ENCODE results near the gene RAC3.

The RAC3 gene

GRCh38 chr17:81993729-81994592, 37.5 kb upstream of the RAC3 start:
- H3K36me3 ChIP-seq (ENCODE audit: insufficient read depth, low read length) = no peaks in the 10 kb centered on the region
- H3K9me2 ChIP-seq (ENCODE audit: low read depth, low read length) = no peaks in the 10 kb centered on the region

GRCh38 chr17:81994593-81995462, 36.6 kb upstream of the RAC3 start:
- no peaks in the 10 kb centered on the region for H3K79me2 ChIP-seq (ENCODE audit: insufficient read depth, low read length)
- H3K9me3 ChIP-seq (ENCODE audit: low read length) = no peaks in the 10 kb centered on the region
- no peak overlapping the region for H3K27ac ChIP-seq (ENCODE audit: low read depth, low read length, poor library complexity, severe bottlenecking)
- no peaks in the 10 kb centered on the region for H4K20me1 ChIP-seq (ENCODE audit: insufficient read depth, low read length)
- H3K9me2 ChIP-seq (ENCODE audit: low read depth, low read length) = no peaks in the 10 kb centered on the region
- H3K9ac ChIP-seq (ENCODE audit: low read length) = no peak overlapping the region
- H3K36me3 ChIP-seq (ENCODE audit: insufficient read depth, low read length) = no peaks in the 10 kb centered on the region
- H3K27me3 ChIP-seq (ENCODE audit: insufficient read depth, low read length) = no peaks in the 10 kb centered on the region
- no peaks in the 10 kb centered on the region for H3F3A ChIP-seq (ENCODE audit: insufficient read depth, low read length)
- TF ChIP-seq EZH2 (IDR thresholded peaks at IDR 0.05; ENCODE audit: borderline replicate concordance, low read length) = no peak
- TF ChIP-seq, protein P1, sequence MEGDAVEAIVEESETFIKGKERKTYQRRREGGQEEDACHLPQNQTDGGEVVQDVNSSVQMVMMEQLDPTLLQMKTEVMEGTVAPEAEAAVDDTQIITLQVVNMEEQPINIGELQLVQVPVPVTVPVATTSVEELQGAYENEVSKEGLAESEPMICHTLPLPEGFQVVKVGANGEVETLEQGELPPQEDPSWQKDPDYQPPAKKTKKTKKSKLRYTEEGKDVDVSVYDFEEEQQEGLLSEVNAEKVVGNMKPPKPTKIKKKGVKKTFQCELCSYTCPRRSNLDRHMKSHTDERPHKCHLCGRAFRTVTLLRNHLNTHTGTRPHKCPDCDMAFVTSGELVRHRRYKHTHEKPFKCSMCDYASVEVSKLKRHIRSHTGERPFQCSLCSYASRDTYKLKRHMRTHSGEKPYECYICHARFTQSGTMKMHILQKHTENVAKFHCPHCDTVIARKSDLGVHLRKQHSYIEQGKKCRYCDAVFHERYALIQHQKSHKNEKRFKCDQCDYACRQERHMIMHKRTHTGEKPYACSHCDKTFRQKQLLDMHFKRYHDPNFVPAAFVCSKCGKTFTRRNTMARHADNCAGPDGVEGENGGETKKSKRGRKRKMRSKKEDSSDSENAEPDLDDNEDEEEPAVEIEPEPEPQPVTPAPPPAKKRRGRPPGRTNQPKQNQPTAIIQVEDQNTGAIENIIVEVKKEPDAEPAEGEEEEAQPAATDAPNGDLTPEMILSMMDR (IDR thresholded peaks at IDR 0.05; ENCODE audit: low read length) = no peak
- H3K4me1 ChIP-seq (ENCODE audit: insufficient read depth, low read length, severe bottlenecking) = no peaks in the 10 kb centered on the region
- no peak overlapping the region for H3K4me3 ChIP-seq (ENCODE audit: low read depth, low read length, poor library complexity, severe bottlenecking)
- H2AFZ ChIP-seq (ENCODE audit: low read length) = no peak overlapping the region
- no peak overlapping the region for H3K4me2 ChIP-seq (ENCODE audit: low read length)

More at GRCh38 chr17:81993729-81994592, 37.5 kb upstream of the RAC3 start:
- Histone ChIP-seq H3K9me3 (ENCODE audit: low read length) (no peaks in the 10 kb centered on the region), H3K79me2 (ENCODE audit: insufficient read depth, low read length) (no peaks in the 10 kb centered on the region), H3K4me2 (ENCODE audit: low read length) (no peak overlapping the region), H3K27ac (ENCODE audit: low read depth, low read length, poor library complexity, severe bottlenecking) (no peak overlapping the region), H3K27me3 (ENCODE audit: insufficient read depth, low read length) (no peaks in the 10 kb centered on the region), H3K4me1 (ENCODE audit: insufficient read depth, low read length, severe bottlenecking) (no peaks in the 10 kb centered on the region), H4K20me1 (ENCODE audit: insufficient read depth, low read length) (no peaks in the 10 kb centered on the region), H3F3A (ENCODE audit: insufficient read depth, low read length) (no peaks in the 10 kb centered on the region), H3K9ac (ENCODE audit: low read length) (no peak overlapping the region), H2AFZ (ENCODE audit: low read length) (no peak overlapping the region), H3K4me3 (ENCODE audit: low read depth, low read length, poor library complexity, severe bottlenecking) (no peak overlapping the region)
- TF ChIP-seq EZH2 (IDR thresholded peaks at IDR 0.05; ENCODE audit: borderline replicate concordance, low read length) = no peak
- TF ChIP-seq, protein P1 (IDR thresholded peaks at IDR 0.05; ENCODE audit: low read length) = no peak

DNA sequence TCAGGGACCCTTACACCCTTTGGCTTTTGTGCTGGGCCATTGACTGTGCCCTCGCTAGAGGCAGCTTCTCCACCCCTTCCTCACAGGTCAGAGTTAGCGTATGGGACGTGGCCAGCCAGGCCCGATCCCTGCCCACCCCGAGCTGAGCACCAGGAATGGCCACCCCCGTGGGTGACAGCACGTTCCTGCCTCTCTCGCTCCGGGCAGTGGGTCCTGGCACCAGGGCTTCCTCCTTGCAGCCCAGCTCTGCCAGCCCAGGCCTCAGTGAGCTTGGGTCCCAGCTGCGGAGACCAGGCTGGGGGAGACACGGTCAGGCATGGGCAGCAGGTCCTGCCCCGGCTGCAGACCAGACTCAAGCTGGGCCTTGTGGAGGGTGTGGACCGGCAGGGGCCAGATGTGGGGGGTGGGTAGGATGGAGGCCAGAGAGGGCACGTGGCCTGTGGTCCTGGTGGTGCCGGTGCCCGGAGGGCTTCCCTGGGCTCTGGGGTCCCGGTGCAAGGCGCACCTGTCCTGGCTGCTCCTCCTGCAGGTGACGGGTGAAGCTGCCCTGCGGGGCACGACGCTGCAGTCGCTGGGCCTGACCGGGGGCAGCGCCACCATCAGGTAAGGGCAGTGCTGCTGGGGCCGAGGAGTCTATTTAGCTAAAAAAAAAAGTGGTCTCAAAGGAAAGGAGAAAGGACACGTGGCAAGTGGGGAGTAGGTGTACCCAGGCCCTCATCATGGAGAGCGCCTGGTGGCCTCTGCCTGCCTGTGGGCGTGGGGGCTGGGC, 35.8 kb upstream of the RAC3 start:
- Histone ChIP-seq H3K9me3 (ENCODE audit: low read length) (no peaks in the 10 kb centered on the region), H3K9me2 (ENCODE audit: low read depth, low read length) (no peaks in the 10 kb centered on the region), H3K9ac (ENCODE audit: low read length) (no peak overlapping the region), H3F3A (ENCODE audit: insufficient read depth, low read length) (no peaks in the 10 kb centered on the region), H3K27me3 (ENCODE audit: insufficient read depth, low read length) (no peaks in the 10 kb centered on the region), H3K4me2 (ENCODE audit: low read length) (no peak overlapping the region), H4K20me1 (ENCODE audit: insufficient read depth, low read length) (no peaks in the 10 kb centered on the region), H3K79me2 (ENCODE audit: insufficient read depth, low read length) (no peaks in the 10 kb centered on the region), H3K36me3 (ENCODE audit: insufficient read depth, low read length) (no peaks in the 10 kb centered on the region), H3K27ac (ENCODE audit: low read depth, low read length, poor library complexity, severe bottlenecking) (no peak overlapping the region), H3K4me3 (ENCODE audit: low read depth, low read length, poor library complexity, severe bottlenecking) (no peak overlapping the region), H2AFZ (ENCODE audit: low read length) (no peak overlapping the region), H3K4me1 (ENCODE audit: insufficient read depth, low read length, severe bottlenecking) (no peaks in the 10 kb centered on the region)
- no peak for TF ChIP-seq EZH2 (IDR thresholded peaks at IDR 0.05; ENCODE audit: borderline replicate concordance, low read length)
- TF ChIP-seq, protein P1 (IDR thresholded peaks at IDR 0.05; ENCODE audit: low read length) = no peak

Measured in OCI-LY1 (cell line).